Activated CD8-positive, alpha-beta T cell treated with anti-CD3 and anti-CD28 coated beads for 36 hours (primary cell): ENCODE data around the gene INHBC. TPM values are rescaled to one million over a fixed set of nuclear protein-coding genes. Genes with fewer than 3 reads are reported as not detected.
"Not testable (repeated sequence)": the region's sequence is repeated elsewhere in the genome, so short reads cannot be mapped to it uniquely, and the experiment has no call there.

Experiments
- ATAC-seq: fragments of 200-7000 bp; cut with Tn5 transposase; one replicate; pipeline ENCODE4 v1.10.0; 2021; ENCODE audit warnings: mild to moderate bottlenecking, moderate library complexity
- CTCF ChIA-PET: fragments of 350-600 bp; sonication (Branson Sonifier 250); formaldehyde crosslinking; loops from one replicate; lab custom pipeline; 2021; ENCODE audit warnings: antibody characterized with exemption; lab: Charles Lee
- POLR2A ChIA-PET: fragments of 350-600 bp; sonication (Branson Sonifier 250); formaldehyde crosslinking; loops from one replicate; lab custom pipeline; 2021; ENCODE audit warnings: antibody characterized with exemption; lab: Charles Lee
- DNase-seq: peaks from one replicate; pipeline ENCODE4 v3.0.0-alpha.2; 2020
- H3K27ac Mint-ChIP-seq: one replicate; pipeline ENCODE4 v1.8.0; 2021; ENCODE audit warnings: mild to moderate bottlenecking, mixed read lengths
- H3K27me3 Mint-ChIP-seq: one replicate; pipeline ENCODE4 v1.8.0; 2021; ENCODE audit warnings: mixed read lengths
- H3K36me3 Mint-ChIP-seq: one replicate; pipeline ENCODE4 v1.8.0; 2021; ENCODE audit warnings: low read depth, mixed read lengths
- H3K4me1 Mint-ChIP-seq: one replicate; pipeline ENCODE4 v1.8.0; 2021; ENCODE audit warnings: low read depth, mixed read lengths
- H3K4me3 Mint-ChIP-seq: one replicate; pipeline ENCODE4 v1.8.0; 2021; ENCODE audit warnings: mild to moderate bottlenecking, moderate library complexity, mixed read lengths
- H3K9me3 Mint-ChIP-seq: one replicate; pipeline ENCODE4 v1.8.0; 2021; ENCODE audit warnings: mixed read lengths
- intact Hi-C: fragments of 100-400 bp; cut with micrococcal nuclease; formaldehyde crosslinking; loops from one replicate; pipeline ENCODE4 v1.10.0; 2022
- total RNA-seq, 2 experiments: library from RNA; stranded (reverse); gene quantifications; one replicate each; pipeline ENCODE4 v1.2.3, GENCODE V29; 2021
- TF ChIP-seq, protein P1 (sequence below): fragments of 200-600 bp; IDR thresholded peaks from one replicate; pipeline ENCODE4 v1.8.0; 2022; ENCODE audit warnings: antibody characterized with exemption, mild to moderate bottlenecking

Gene INHBC
- total RNA-seq, 2 experiments from 2014 or later = 0.16 TPM; not detected in 1

DNA sequence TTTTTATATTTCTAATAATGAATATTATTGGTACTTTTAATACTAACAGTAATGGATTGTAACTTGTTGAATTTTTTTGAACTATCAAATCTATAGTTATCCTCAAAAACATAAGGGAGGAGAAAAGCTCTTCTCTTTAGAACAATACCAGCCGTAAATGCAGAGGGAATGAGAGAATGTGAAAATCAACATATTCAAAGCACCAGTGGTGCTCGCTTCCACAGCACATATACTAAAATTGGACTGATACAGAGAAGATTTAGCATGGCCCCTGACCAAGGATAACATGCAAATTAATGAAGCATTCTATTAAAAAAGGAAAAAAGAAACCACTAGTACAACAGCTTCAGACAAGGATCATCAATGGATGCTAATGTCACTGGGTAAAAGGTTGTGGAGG is 19.5 kb upstream of the INHBC start:
- ATAC-seq = no peak
- no peaks in the 10 kb centered on the region for H3K9me3 Mint-ChIP-seq
- no peaks in the 10 kb centered on the region for H3K27me3 Mint-ChIP-seq
- H3K36me3 Mint-ChIP-seq = peaks cover 6% of the 10 kb centered on the region
- no peak overlapping the region for H3K4me3 Mint-ChIP-seq
- ChIA-PET CTCF (interaction anchor here (0.6 to 0.9 kb wide), 2 partner anchors 20 to 41 kb away, joined by 3 to 4 read pairs; partner anchors contain the start of gene INHBC), POLR2A (no interaction called here)
- intact Hi-C loops = no loop called here
- no peak overlapping the region for H3K27ac Mint-ChIP-seq
- no peak for DNase-seq
- peaks cover 32% of the 10 kb centered on the region for H3K4me1 Mint-ChIP-seq
- TF ChIP-seq, protein P1, sequence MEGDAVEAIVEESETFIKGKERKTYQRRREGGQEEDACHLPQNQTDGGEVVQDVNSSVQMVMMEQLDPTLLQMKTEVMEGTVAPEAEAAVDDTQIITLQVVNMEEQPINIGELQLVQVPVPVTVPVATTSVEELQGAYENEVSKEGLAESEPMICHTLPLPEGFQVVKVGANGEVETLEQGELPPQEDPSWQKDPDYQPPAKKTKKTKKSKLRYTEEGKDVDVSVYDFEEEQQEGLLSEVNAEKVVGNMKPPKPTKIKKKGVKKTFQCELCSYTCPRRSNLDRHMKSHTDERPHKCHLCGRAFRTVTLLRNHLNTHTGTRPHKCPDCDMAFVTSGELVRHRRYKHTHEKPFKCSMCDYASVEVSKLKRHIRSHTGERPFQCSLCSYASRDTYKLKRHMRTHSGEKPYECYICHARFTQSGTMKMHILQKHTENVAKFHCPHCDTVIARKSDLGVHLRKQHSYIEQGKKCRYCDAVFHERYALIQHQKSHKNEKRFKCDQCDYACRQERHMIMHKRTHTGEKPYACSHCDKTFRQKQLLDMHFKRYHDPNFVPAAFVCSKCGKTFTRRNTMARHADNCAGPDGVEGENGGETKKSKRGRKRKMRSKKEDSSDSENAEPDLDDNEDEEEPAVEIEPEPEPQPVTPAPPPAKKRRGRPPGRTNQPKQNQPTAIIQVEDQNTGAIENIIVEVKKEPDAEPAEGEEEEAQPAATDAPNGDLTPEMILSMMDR = no peak

DNA sequence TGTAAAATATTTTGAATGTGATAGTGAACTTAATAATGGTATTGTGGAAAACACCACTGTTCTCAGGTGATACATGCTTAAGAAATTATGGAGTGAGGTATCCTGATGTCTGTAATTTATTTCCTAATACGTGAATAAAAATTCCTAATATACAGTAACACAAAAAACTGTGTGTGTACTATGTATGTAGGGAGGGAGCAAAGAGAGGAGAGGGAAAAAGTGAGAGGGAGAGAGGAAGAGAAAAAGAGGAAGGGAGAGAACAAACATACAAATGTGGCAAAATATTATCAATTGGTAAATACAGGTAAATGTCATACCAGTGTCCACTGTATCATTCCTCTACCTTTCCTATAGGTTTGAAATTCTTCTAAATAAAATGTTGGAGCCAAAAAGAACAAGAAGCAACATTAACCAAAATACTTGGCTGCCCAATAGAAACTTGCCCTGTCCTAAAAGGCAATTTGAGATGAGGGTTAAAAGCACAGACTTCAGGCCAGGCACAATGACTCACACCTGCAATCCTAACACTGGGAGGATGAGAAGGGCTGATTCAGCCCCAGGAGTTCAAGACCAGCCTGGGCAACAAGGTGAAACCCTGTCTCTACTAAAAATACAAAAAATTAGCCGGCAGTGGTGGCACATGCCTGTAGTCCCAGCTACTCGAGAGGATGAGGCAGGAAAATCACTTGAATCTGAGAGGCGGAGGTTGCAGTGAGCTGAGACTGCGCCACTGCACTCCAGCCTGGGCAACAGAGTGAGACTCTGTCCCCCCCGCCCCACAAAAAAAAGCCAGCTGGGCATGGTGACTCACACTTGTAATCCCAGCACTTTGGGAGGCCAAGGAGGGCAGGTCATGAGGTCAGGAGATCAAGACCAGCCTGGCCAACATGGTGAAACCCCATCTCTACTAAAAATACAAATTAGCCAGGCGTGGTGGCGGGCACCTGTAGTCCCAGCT is 18.3 kb upstream of the INHBC start:
- Mint-ChIP-seq H3K36me3 (peaks cover 9% of the 10 kb centered on the region), H3K4me3 (no peak overlapping the region), H3K27ac (no peak overlapping the region), H3K9me3 (no peaks in the 10 kb centered on the region), H3K27me3 (no peaks in the 10 kb centered on the region), H3K4me1 (peaks cover 35% of the 10 kb centered on the region)
- TF ChIP-seq, protein P1 = no peak
- intact Hi-C loops = no loop called here
- ATAC-seq (no peak), DNase-seq (no peak)
- ChIA-PET CTCF (no interaction called here), POLR2A (interaction anchor here (0.8 kb wide), 1 partner anchor 14 kb away, joined by 3 read pairs; no protein-coding TSS in a partner anchor)

DNA sequence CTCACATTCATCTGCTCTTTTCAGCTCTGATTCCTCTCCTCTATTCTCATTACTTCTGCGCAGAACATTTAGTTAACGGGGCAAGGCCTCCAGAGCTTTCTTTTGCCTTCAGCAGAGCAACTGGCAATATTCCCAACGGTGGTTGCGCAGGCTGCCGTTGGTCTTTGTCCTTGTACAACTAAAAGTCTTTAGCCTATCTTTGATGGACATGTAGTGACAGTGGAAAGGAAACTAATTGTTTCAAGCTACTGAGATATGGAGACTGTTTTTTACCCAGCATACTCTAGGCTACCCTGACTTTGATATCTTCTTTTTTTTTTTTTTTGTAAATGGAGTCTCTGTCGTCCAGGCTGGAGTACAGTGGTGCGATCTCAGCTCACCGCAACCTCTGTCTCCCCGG is 16.3 kb upstream of the INHBC start:
- H3K4me1 Mint-ChIP-seq = peaks cover 28% of the 10 kb centered on the region
- H3K9me3 Mint-ChIP-seq = no peaks in the 10 kb centered on the region
- POLR2A ChIA-PET = interaction anchor here (0.8 to 1.3 kb wide), 3 partner anchors 11 to 40 kb away, joined by 3 read pairs; no protein-coding TSS in a partner anchor
- intact Hi-C loops = no loop called here
- H3K36me3 Mint-ChIP-seq = peaks cover 17% of the 10 kb centered on the region
- ATAC-seq (no peak), DNase-seq (no peak)
- CTCF ChIA-PET = interaction anchor here (0.9 to 1.3 kb wide), 4 partner anchors 12 to 175 kb away, joined by 3 to 5 read pairs (median 3); no protein-coding TSS in a partner anchor
- H3K4me3 Mint-ChIP-seq = no peak overlapping the region
- H3K27ac Mint-ChIP-seq = no peak overlapping the region
- TF ChIP-seq, protein P1 = no peak
- no peaks in the 10 kb centered on the region for H3K27me3 Mint-ChIP-seq

DNA sequence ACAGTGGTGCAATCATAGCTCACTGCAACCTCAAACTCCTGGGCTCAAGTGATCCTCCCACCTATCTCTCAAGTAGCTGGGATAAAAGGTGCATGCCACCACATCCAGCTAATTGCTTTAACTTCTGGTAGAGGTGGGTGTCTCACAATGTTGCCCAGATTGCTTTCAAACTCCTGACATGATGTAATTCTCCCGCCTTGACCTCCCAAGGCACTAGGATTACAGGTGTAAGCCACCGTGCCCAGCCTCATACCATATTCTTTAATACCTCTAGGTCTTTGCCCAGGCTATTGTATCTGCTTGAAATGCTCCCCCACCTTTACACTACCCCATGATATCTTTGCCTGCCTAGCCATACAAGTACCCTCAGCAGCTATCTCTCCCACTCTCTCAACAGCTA is 15.1 kb upstream of the INHBC start:
- no peak for DNase-seq
- POLR2A ChIA-PET = interaction anchor here (0.6 to 1.1 kb wide), 2 partner anchors 10 to 100 kb away, joined by 3 read pairs; no protein-coding TSS in a partner anchor
- Mint-ChIP-seq H3K36me3 (peaks cover 16% of the 10 kb centered on the region), H3K9me3 (no peaks in the 10 kb centered on the region), H3K27ac (no peak overlapping the region), H3K27me3 (no peaks in the 10 kb centered on the region), H3K4me3 (no peak overlapping the region), H3K4me1 (peaks cover 30% of the 10 kb centered on the region)
- CTCF ChIA-PET = interaction anchor here (1.5 kb wide), 1 partner anchor 33 kb away, joined by 3 read pairs; no protein-coding TSS in a partner anchor
- no peak for ATAC-seq
- TF ChIP-seq, protein P1 = no peak
- intact Hi-C loops = no loop called here

DNA sequence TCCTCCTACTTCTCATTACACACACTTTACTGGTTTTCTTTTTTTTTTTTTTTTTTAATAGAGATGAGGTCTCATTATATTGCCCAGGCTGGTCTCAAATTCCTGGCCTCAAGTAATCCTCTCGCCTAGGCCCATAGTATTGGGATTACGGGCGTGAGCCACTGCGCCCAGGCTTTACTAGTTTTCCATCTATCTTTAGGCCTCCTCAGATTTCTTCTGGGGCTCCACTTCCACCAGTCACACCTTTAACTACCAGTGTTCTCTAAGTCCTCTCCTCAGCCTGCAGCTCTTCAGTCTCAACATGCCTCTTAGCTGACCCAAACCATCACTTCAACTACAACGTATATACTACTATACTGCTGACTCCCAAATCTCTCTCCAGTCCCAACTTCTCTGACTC is 14.1 kb upstream of the INHBC start:
- peaks cover 30% of the 10 kb centered on the region for H3K4me1 Mint-ChIP-seq
- POLR2A ChIA-PET = no interaction called here
- no peaks in the 10 kb centered on the region for H3K9me3 Mint-ChIP-seq
- H3K27ac Mint-ChIP-seq = peak overlapping the region; percentile 10
- TF ChIP-seq, protein P1 = no peak
- intact Hi-C loops = no loop called here
- H3K36me3 Mint-ChIP-seq = peaks cover 19% of the 10 kb centered on the region
- DNase-seq (no peak), ATAC-seq (no peak)
- no peaks in the 10 kb centered on the region for H3K27me3 Mint-ChIP-seq
- H3K4me3 Mint-ChIP-seq = no peak overlapping the region
- CTCF ChIA-PET = no interaction called here

DNA sequence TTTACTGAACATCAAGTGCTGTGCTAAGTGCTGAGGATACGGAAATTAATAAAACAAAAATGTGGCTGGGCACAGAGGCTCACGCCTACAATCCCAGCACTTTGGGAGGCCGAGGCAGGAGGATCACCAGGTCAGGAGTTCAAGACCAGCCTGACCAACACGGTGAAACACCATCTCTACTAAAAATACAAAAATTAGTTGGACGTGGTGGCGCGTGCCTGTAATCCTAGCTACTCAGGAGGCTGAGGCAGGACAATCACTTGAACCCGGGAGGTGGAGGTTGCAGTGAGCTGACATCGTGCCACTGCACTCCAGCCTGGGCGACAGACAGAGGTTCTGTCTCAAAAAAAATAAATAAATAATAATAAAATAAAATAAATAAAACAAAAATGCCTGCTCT is 7.6 kb upstream of the INHBC start:
- H3K27me3 Mint-ChIP-seq, H3K9me3 Mint-ChIP-seq, DNase-seq, ATAC-seq, intact Hi-C loops, H3K27ac Mint-ChIP-seq, H3K4me3 Mint-ChIP-seq: not testable (repeated sequence)
- POLR2A ChIA-PET = interaction anchor here (1.3 kb wide), 1 partner anchor 147 kb away, joined by 4 read pairs; no protein-coding TSS in a partner anchor
- Mint-ChIP-seq H3K36me3 (peaks cover 22% of the 10 kb centered on the region), H3K4me1 (peaks cover 39% of the 10 kb centered on the region)
- CTCF ChIA-PET = interaction anchor here (1.1 to 1.4 kb wide), 2 partner anchors 32 to 213 kb away, joined by 4 to 5 read pairs; no protein-coding TSS in a partner anchor
